GM12878 (cell line): ENCODE data around the gene AGBL1. TPM values are rescaled to one million over a fixed set of nuclear protein-coding genes. Genes with fewer than 3 reads are reported as not detected.

Source experiments
- ATAC-seq: fragments of 200-7000 bp; cut with Tn5 transposase; 3 replicates; pipeline ENCODE4 v1.9.1; 2020; ENCODE audit warnings: mild to moderate bottlenecking, moderate library complexity
- BruUV-seq: library from RNA; stranded (reverse); fragments of 400-500 nt; replicated peaks from 2 replicates; lab custom pipeline; 2021; lab: Mats Ljungman, UMichigan
- CTCF ChIA-PET: fragments of 300-600 bp; sonication (Branson Sonifier 250); formaldehyde crosslinking; extraction: SDS; loops from one replicate; lab custom pipeline; 2021; ENCODE audit warnings: inconsistent platforms; lab: Yijun Ruan, JAX
- POLR2A ChIA-PET: fragments of 350-600 bp; formaldehyde crosslinking; extraction: SDS; loops from one replicate; lab custom pipeline; 2021; ENCODE audit warnings: inconsistent platforms; lab: Charles Lee
- RAD21 ChIA-PET: fragments of 300-600 bp; sonication (Branson Sonifier 250); formaldehyde crosslinking; loops from one replicate; lab custom pipeline; 2023; ENCODE audit warnings: antibody characterized with exemption; ENCODE audit not compliant: unreplicated experiment; lab: Charles Lee
- SMC1A ChIA-PET: fragments of 300-600 bp; sonication (Branson Sonifier 250); formaldehyde crosslinking; loops from one replicate; lab custom pipeline; 2023; ENCODE audit not compliant: unreplicated experiment, uncharacterized antibody; lab: Charles Lee
- DNase-seq: peaks from one replicate; pipeline ENCODE4 v3.0.0-alpha.2; 2011; ENCODE audit warnings: low read depth, low spot score
- FAIRE-seq: peaks from 3 replicates; lab custom pipeline; 2011; peaks lifted over from hg19 to GRCh38; lab: Jason Lieb, UNC
- H2AFZ ChIP-seq: 2 replicates; pipeline ENCODE4 v1.6.0; 2011; ENCODE audit warnings: low read depth, low read length, control low read depth; ENCODE audit not compliant: control insufficient read depth
- H3K27ac ChIP-seq: 2 replicates; pipeline ENCODE4 v1.5.1; 2011; ENCODE audit warnings: control low read depth; ENCODE audit not compliant: control insufficient read depth, insufficient read depth
- H3K27me3 ChIP-seq, 2 experiments: replicated peaks in 1 of 2; 2 replicates each; pipeline versions ENCODE4 v1.6.0 to v1.6.1; 2011; ENCODE audit warnings: low read length in 1 of 2; ENCODE audit not compliant: control insufficient read depth in 2 of 2, insufficient read depth in 2 of 2
- H3K36me3 ChIP-seq, 2 experiments: 2 replicates each; pipeline ENCODE4 v1.5.1; 2011; ENCODE audit warnings: low read length in 1 of 2; ENCODE audit not compliant: control insufficient read depth in 2 of 2, insufficient read depth in 2 of 2
- H3K4me1 ChIP-seq: 2 replicates; pipeline ENCODE4 v1.6.1; 2011; ENCODE audit warnings: mild to moderate bottlenecking, low read length, moderate library complexity, mixed read lengths; ENCODE audit not compliant: control insufficient read depth, insufficient read depth
- H3K4me2 ChIP-seq: 2 replicates; pipeline ENCODE4 v1.6.0; 2011; ENCODE audit warnings: control low read depth; ENCODE audit not compliant: control insufficient read depth, insufficient read depth
- H3K4me3 ChIP-seq: fragments of 200-600 bp; sonication (generic); 2 replicates; pipeline ENCODE4 v1.5.1; 2016
- H3K79me2 ChIP-seq: 2 replicates; pipeline ENCODE4 v1.6.0; 2011; ENCODE audit warnings: low read length; ENCODE audit not compliant: control insufficient read depth, insufficient read depth
- H3K9ac ChIP-seq: 2 replicates; pipeline ENCODE4 v1.8.0; 2011; ENCODE audit warnings: low read length, control low read depth, mixed read lengths; ENCODE audit not compliant: control insufficient read depth, insufficient read depth
- H3K9me3 ChIP-seq: replicated peaks from 3 replicates; pipeline ENCODE4 v1.5.1; 2011; ENCODE audit warnings: mild to moderate bottlenecking, low read length; ENCODE audit not compliant: control insufficient read depth, insufficient read depth
- H4K20me1 ChIP-seq: 2 replicates; pipeline ENCODE4 v1.6.0; 2011; ENCODE audit not compliant: control insufficient read depth, insufficient read depth
- BMI1 ChIP-seq: fragments of 450-650 bp; IDR thresholded peaks from 2 replicates; pipeline ENCODE4 v1.6.1; 2016; ENCODE audit warnings: mild to moderate bottlenecking, moderate library complexity, borderline replicate concordance
- CBX3 ChIP-seq: fragments of 200-600 bp; sonication (generic); IDR thresholded peaks from 2 replicates; pipeline ENCODE4 v1.6.1; 2016; ENCODE audit warnings: low read depth, borderline replicate concordance
- HCFC1 ChIP-seq: fragments of 150-350 bp; IDR thresholded peaks from 2 replicates; pipeline ENCODE4 v1.6.1; 2014; ENCODE audit warnings: low read length
- HSF1 ChIP-seq: fragments of 150-350 bp; IDR thresholded peaks from 2 replicates; pipeline ENCODE4 v1.6.1; 2014; ENCODE audit warnings: mild to moderate bottlenecking, low read depth, low read length
- KDM1A ChIP-seq: fragments of 200-600 bp; sonication (generic); IDR thresholded peaks from 2 replicates; pipeline ENCODE4 v1.6.1; 2016; ENCODE audit warnings: borderline replicate concordance
- MTA2 ChIP-seq: fragments of 450-650 bp; IDR thresholded peaks from 2 replicates; pipeline ENCODE4 v1.6.1; 2016; ENCODE audit warnings: low read depth, mild to moderate bottlenecking, moderate library complexity
- MTA3 ChIP-seq: IDR thresholded peaks from 2 replicates; pipeline ENCODE4 v1.6.1; 2012; ENCODE audit warnings: low read length, inconsistent platforms, borderline replicate concordance
- NRF1 ChIP-seq: conservative IDR thresholded peaks from 2 replicates; pipeline ENCODE4 v1.6.1; 2011; ENCODE audit warnings: mild to moderate bottlenecking, low read depth, low read length, improper control_type of control experiment
- PKNOX1 ChIP-seq: fragments of 450-650 bp; IDR thresholded peaks from 2 replicates; pipeline ENCODE4 v1.6.1; 2016; ENCODE audit warnings: mild to moderate bottlenecking
- POU2F2 ChIP-seq: IDR thresholded peaks from 3 replicates; pipeline ENCODE4 v1.6.1; 2011; ENCODE audit warnings: low read depth, mild to moderate bottlenecking, low read length, borderline replicate concordance
- RAD21 ChIP-seq: IDR thresholded peaks from 2 replicates; pipeline ENCODE4 v1.6.1; 2011; ENCODE audit warnings: mild to moderate bottlenecking, low read depth, low read length, moderate library complexity; ENCODE audit not compliant: insufficient read depth
- RELA ChIP-seq: fragments of 450-650 bp; IDR thresholded peaks from 2 replicates; pipeline ENCODE4 v1.8.0; 2014; ENCODE audit warnings: borderline replicate concordance; ENCODE audit not compliant: partially characterized antibody
- RELB ChIP-seq: fragments of 450-650 bp; IDR thresholded peaks from 2 replicates; pipeline ENCODE4 v1.6.1; 2017; ENCODE audit warnings: low read depth, mild to moderate bottlenecking, moderate library complexity
- STAT1 ChIP-seq: fragments of 450-650 bp; conservative IDR thresholded peaks from 2 replicates; pipeline ENCODE4 v1.6.1; 2014; ENCODE audit warnings: antibody characterized with exemption, mild to moderate bottlenecking
- STAT3 ChIP-seq: IDR thresholded peaks from 2 replicates; pipeline ENCODE4 v1.6.1; 2011; ENCODE audit warnings: low read depth, low read length, improper control_type of control experiment
- TARDBP ChIP-seq: IDR thresholded peaks from 2 replicates; pipeline ENCODE4 v1.6.1; 2016; ENCODE audit warnings: borderline replicate concordance
- TCF12 ChIP-seq: IDR thresholded peaks from 2 replicates; pipeline ENCODE4 v1.6.1; 2011; ENCODE audit warnings: low read depth, mild to moderate bottlenecking, low read length
- USF1 ChIP-seq: IDR thresholded peaks from 2 replicates; pipeline ENCODE4 v1.6.1; 2011; ENCODE audit warnings: borderline replicate concordance, low read depth, mild to moderate bottlenecking, moderate library complexity, mixed read lengths, low read length; ENCODE audit not compliant: insufficient read depth; ENCODE audit errors: extremely low read length
- WRNIP1 ChIP-seq: IDR thresholded peaks from 2 replicates; pipeline ENCODE4 v1.6.1; 2011; ENCODE audit warnings: low read depth, low read length, improper control_type of control experiment, borderline replicate concordance
- WGBS: methylation state at CpG from one replicate; pipeline ENCODE4 v1.1.6; 2016; ENCODE audit warnings: low lambda C conversion rate; ENCODE audit not compliant: insufficient replicate concordance, insufficient coverage; ENCODE audit errors: missing lambda C conversion rate; 5-methylcytosine and 5-hydroxymethylcytosine counted together
- in situ Hi-C: fragments of 300-500 bp; cut with MboI; formaldehyde crosslinking; loops from 9 replicates; pipeline ENCODE4 v1.14.3; 2018; ENCODE audit warnings: mixed read lengths
- intact Hi-C: fragments of 100-400 bp; cut with micrococcal nuclease; formaldehyde crosslinking; loops from one replicate; pipeline ENCODE4 v1.14.2; 2022; ENCODE audit not compliant: unreplicated experiment
- polyA plus RNA-seq, 11 experiments: library from polyadenylated mRNA; depleted of rRNA in 4 of 11; unstranded in 6 of 11; stranded (reverse) in 5 of 11; fragments of >200 nt; fragmentation: Nextera tagmentation in 4 of 11; fragmentation: Illumina TruSeq in 1 of 11; extraction: Ambion mirVana in 4 of 11; extraction: Trizol in 1 of 11; gene quantifications; 1 replicate in 1 of 11; 2 replicates in 10 of 11; pipeline versions ENCODE4 v1.2.1 to v1.2.3, GENCODE V29; 2011 to 2016; ENCODE audit warnings: inconsistent platforms in 2 of 11, missing spikeins in 2 of 11, low read depth in 1 of 11
- total RNA-seq, 4 experiments: library from RNA; depleted of rRNA in 3 of 4; stranded (reverse); fragments of >200 nt in 3 of 4; fragmentation: Illumina TruSeq in 1 of 4; extraction: Trizol in 1 of 4; gene quantifications; 2 replicates each; pipeline versions ENCODE4 v1.2.1 to v1.2.3, GENCODE V29; 2013 to 2021
- TF ChIP-seq, protein P1 (sequence below): fragments of 450-650 bp; IDR thresholded peaks from 2 replicates; pipeline ENCODE4 v1.6.1; 2016; ENCODE audit warnings: mild to moderate bottlenecking

Gene AGBL1
- total and polyA plus RNA-seq, 10 of the 15 experiments (the other 5 are each of a cell fraction or from before 2014, with no cell fraction given): not detected

DNA sequence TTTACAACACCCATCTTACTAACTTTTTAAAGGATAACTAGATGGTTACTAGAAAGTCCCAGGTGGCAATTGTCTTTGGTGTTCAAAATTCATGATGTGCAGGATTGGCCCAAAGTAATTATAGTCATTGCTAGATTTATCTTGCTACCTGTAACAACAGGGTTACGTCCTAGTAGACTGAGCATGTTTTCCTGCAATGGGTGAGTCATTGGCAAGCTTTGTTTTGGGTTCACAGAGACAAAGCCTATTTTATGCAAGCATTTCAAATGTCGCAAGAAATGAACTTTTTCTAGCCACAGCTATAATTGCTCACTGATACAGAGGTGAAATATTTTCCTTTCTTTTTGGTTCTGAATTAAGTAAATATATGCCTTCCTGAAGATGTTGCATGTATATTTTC is 267.6 kb downstream of the AGBL1 start:
- no peak overlapping the region for H3K9ac ChIP-seq
- in situ Hi-C loops: no loop called here
- H2AFZ ChIP-seq: no peak overlapping the region
- H3K4me3 ChIP-seq: no peak overlapping the region
- CTCF ChIA-PET: no interaction called here
- ATAC-seq (no peak), FAIRE-seq (no peak), DNase-seq (no peak)
- H3K4me2 ChIP-seq: no peak overlapping the region
- no peaks in the 10 kb centered on the region for H3K27me3 ChIP-seq
- 25% methylated on average over 2 of the region's 2 CpGs for WGBS
- intact Hi-C loops: no loop called here
- no peaks in the 10 kb centered on the region for H3K79me2 ChIP-seq
- no peaks in the 10 kb centered on the region for H3K36me3 ChIP-seq
- POLR2A ChIA-PET: no interaction called here
- no TSS peak for BruUV-seq
- no peak overlapping the region for H3K27ac ChIP-seq
- H3K4me1 ChIP-seq: no peaks in the 10 kb centered on the region
- H3K9me3 ChIP-seq: no peaks in the 10 kb centered on the region
- TF ChIP-seq RAD21: no peak
- no peak for TF ChIP-seq CBX3
- TF ChIP-seq, protein P1, sequence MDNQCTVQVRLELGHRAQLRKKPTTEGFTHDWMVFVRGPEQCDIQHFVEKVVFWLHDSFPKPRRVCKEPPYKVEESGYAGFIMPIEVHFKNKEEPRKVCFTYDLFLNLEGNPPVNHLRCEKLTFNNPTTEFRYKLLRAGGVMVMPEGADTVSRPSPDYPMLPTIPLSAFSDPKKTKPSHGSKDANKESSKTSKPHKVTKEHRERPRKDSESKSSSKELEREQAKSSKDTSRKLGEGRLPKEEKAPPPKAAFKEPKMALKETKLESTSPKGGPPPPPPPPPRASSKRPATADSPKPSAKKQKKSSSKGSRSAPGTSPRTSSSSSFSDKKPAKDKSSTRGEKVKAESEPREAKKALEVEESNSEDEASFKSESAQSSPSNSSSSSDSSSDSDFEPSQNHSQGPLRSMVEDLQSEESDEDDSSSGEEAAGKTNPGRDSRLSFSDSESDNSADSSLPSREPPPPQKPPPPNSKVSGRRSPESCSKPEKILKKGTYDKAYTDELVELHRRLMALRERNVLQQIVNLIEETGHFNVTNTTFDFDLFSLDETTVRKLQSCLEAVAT: no peak
- no peak for TF ChIP-seq PKNOX1
- TF ChIP-seq HSF1: no peak
- no peak for TF ChIP-seq KDM1A
- no peak for TF ChIP-seq WRNIP1
- TF ChIP-seq POU2F2: no peak
- no peak for TF ChIP-seq USF1
- TF ChIP-seq MTA2: no peak
- TF ChIP-seq NRF1: no peak
- TF ChIP-seq STAT3: no peak
- TF ChIP-seq MTA3: no peak
- no peak for TF ChIP-seq RELB
- no peak for TF ChIP-seq TCF12
- no peak for TF ChIP-seq TARDBP
- no peak for TF ChIP-seq RELA
- TF ChIP-seq BMI1: no peak
- no peak for TF ChIP-seq STAT1
- no peak for TF ChIP-seq HCFC1
- SMC1A ChIA-PET: no interaction called here
- RAD21 ChIA-PET: no interaction called here
- H4K20me1 ChIP-seq: no peaks in the 10 kb centered on the region
